ENCODE data around the gene CPED1. TPM values are rescaled to one million over a fixed set of nuclear protein-coding genes. Genes with fewer than 3 reads are reported as not detected.

Gene CPED1
- polyA plus RNA-seq, 1 donor: 8.4 TPM

Other genes with a start within 250 kb of the CPED1 start
- gene TSPAN12, start 130.6 kb upstream of the CPED1 start, polyA plus RNA-seq (ENCODE audit: insufficient read length): 67.6 TPM
- gene ING3, start 37.9 kb upstream of the CPED1 start, polyA plus RNA-seq (ENCODE audit: insufficient read length): 16.5 TPM

Data from forelimb muscle (tissue), 1 donor.